Natural killer cell (primary cell): ENCODE results near the gene CTIF. TPM values are rescaled to one million over a fixed set of nuclear protein-coding genes. Genes with fewer than 3 reads are reported as not detected.

Experiments used
- ATAC-seq, 3 donors: fragments of 150-1000 bp in 2 of 3; fragments of 200-7000 bp in 1 of 3; cut with Tn5 transposase; 1 replicate in 1 of 3; 2 replicates in 2 of 3; pipeline ENCODE4 v1.10.0; 2021; ENCODE audit warnings: mild to moderate bottlenecking in 2 of 3, moderate library complexity in 2 of 3
- DNase-seq, 2 donors: peaks; one replicate each; pipeline versions ENCODE4 v3.0.0 to v3.0.0-alpha.2; 2013 to 2021; ENCODE audit warnings: mixed read lengths in 1 of 2
- H3K27ac ChIP-seq: one replicate; pipeline ENCODE4 v1.5.1; 2013; ENCODE audit warnings: mild to moderate bottlenecking, low read length
- H3K27me3 ChIP-seq: one replicate; pipeline ENCODE4 v1.6.1; 2013; ENCODE audit warnings: low read length; ENCODE audit not compliant: control insufficient read depth, insufficient read depth
- H3K36me3 ChIP-seq: one replicate; pipeline ENCODE4 v1.6.1; 2013; ENCODE audit warnings: low read length; ENCODE audit not compliant: control insufficient read depth, insufficient read depth
- H3K4me1 ChIP-seq: one replicate; pipeline ENCODE4 v1.6.1; 2013; ENCODE audit warnings: low read length; ENCODE audit not compliant: control insufficient read depth, insufficient read depth
- H3K4me3 ChIP-seq: one replicate; pipeline ENCODE4 v1.5.1; 2013; ENCODE audit warnings: low read length
- H3K9me3 ChIP-seq: one replicate; pipeline ENCODE4 v1.6.1; 2013; ENCODE audit warnings: low read length; ENCODE audit not compliant: control insufficient read depth, insufficient read depth
- H3K27ac Mint-ChIP-seq, 2 donors: one replicate each; pipeline ENCODE4 v1.8.0; 2022; ENCODE audit warnings: mild to moderate bottlenecking in 2 of 2, mixed read lengths in 2 of 2, moderate library complexity in 1 of 2
- H3K27me3 Mint-ChIP-seq, 2 donors: one replicate each; pipeline ENCODE4 v1.8.0; 2022; ENCODE audit warnings: low read depth in 2 of 2, mixed read lengths in 2 of 2
- H3K36me3 Mint-ChIP-seq: one replicate; pipeline ENCODE4 v1.8.0; 2022; ENCODE audit warnings: mixed read lengths
- H3K4me1 Mint-ChIP-seq, 2 donors: one replicate each; pipeline ENCODE4 v1.8.0; 2022; ENCODE audit warnings: mixed read lengths in 2 of 2
- H3K4me3 Mint-ChIP-seq: one replicate; pipeline ENCODE4 v1.8.0; 2022; ENCODE audit warnings: mild to moderate bottlenecking, moderate library complexity, mixed read lengths
- H3K9me3 Mint-ChIP-seq, 2 donors: one replicate each; pipeline ENCODE4 v1.8.0; 2022; ENCODE audit warnings: mixed read lengths in 2 of 2
- CTCF ChIP-seq: fragments of 200-600 bp; IDR thresholded peaks from one replicate; pipeline ENCODE4 v1.8.0; 2022; ENCODE audit warnings: antibody characterized with exemption
- WGBS: methylation state at CpG from one replicate; pipeline ENCODE4 v1.1.7; 2013; ENCODE audit warnings: missing lambda C conversion rate; ENCODE audit not compliant: insufficient coverage; 5-methylcytosine and 5-hydroxymethylcytosine counted together
- intact Hi-C: fragments of 100-400 bp; cut with micrococcal nuclease; formaldehyde crosslinking; loops from one replicate; pipeline ENCODE4 v1.14.2; 2022
- total RNA-seq, 4 donors: library from RNA; stranded (reverse); fragments of 120-200 nt in 1 of 4; gene quantifications; one replicate each; pipeline versions ENCODE4 v1.2.3 to v1.2.4, GENCODE V29; 2013 to 2022

Gene CTIF
- total RNA-seq, 3 donors from 2014 or later (not counting 1 experiment from before 2014, with no cell fraction given) = 6.9 to 10.2 (median 8.2) TPM

GRCh38 chr18:48745293-48745692 is 206.5 kb downstream of the CTIF start:
- Histone ChIP-seq H3K4me3 (no peak overlapping the region), H3K27me3 (no peaks in the 10 kb centered on the region), H3K4me1 (peaks cover 6% of the 10 kb centered on the region), H3K9me3 (no peaks in the 10 kb centered on the region), H3K27ac (no peak overlapping the region), H3K36me3 (no peaks in the 10 kb centered on the region)
- H3K27me3 Mint-ChIP-seq = no peaks in the 10 kb centered on the region
- intact Hi-C loops = no loop called here
- no peaks in the 10 kb centered on the region for H3K9me3 Mint-ChIP-seq
- no peak for TF ChIP-seq CTCF
- no peaks in the 10 kb centered on the region for H3K4me1 Mint-ChIP-seq
- WGBS = 94% methylated on average over 2 of the region's 3 CpGs
- no peaks in the 10 kb centered on the region for H3K36me3 Mint-ChIP-seq
- DNase-seq (no peak), ATAC-seq (no peak)
- H3K4me3 Mint-ChIP-seq = no peak overlapping the region
- H3K27ac Mint-ChIP-seq = no peak overlapping the region

GRCh38 chr18:48749768-48750167 is 210.9 kb downstream of the CTIF start:
- H3K4me3 ChIP-seq = no peak overlapping the region
- WGBS = 87% methylated on average over 13 of the region's 13 CpGs
- H3K4me1 Mint-ChIP-seq = peaks cover 0 to 7% of the 10 kb centered on the region in 2 donors
- no peak for TF ChIP-seq CTCF
- H3K9me3 Mint-ChIP-seq = no peaks in the 10 kb centered on the region
- no peak for DNase-seq
- H3K27me3 ChIP-seq = no peaks in the 10 kb centered on the region
- ATAC-seq = no peak
- H3K27ac ChIP-seq = no peak overlapping the region
- intact Hi-C loops = no loop called here
- H3K27me3 Mint-ChIP-seq = no peaks in the 10 kb centered on the region
- H3K36me3 Mint-ChIP-seq = no peaks in the 10 kb centered on the region
- H3K36me3 ChIP-seq = no peaks in the 10 kb centered on the region
- no peak overlapping the region for H3K4me3 Mint-ChIP-seq
- no peak overlapping the region for H3K27ac Mint-ChIP-seq
- H3K4me1 ChIP-seq = no peaks in the 10 kb centered on the region
- no peaks in the 10 kb centered on the region for H3K9me3 ChIP-seq

GRCh38 chr18:48750485-48751175 is 211.8 kb downstream of the CTIF start:
- peaks cover 0 to 7% of the 10 kb centered on the region in 2 donors for H3K4me1 Mint-ChIP-seq
- H3K27ac Mint-ChIP-seq = no peak overlapping the region
- H3K27me3 Mint-ChIP-seq = no peaks in the 10 kb centered on the region
- H3K4me3 Mint-ChIP-seq = no peak overlapping the region
- no peak overlapping the region for H3K27ac ChIP-seq
- TF ChIP-seq CTCF = no peak
- no peak for ATAC-seq
- H3K4me1 ChIP-seq = no peaks in the 10 kb centered on the region
- no peaks in the 10 kb centered on the region for H3K36me3 Mint-ChIP-seq
- no peaks in the 10 kb centered on the region for H3K36me3 ChIP-seq
- H3K4me3 ChIP-seq = no peak overlapping the region
- H3K9me3 ChIP-seq = no peaks in the 10 kb centered on the region
- no peaks in the 10 kb centered on the region for H3K27me3 ChIP-seq
- no peak for DNase-seq
- WGBS = 52% methylated on average over 11 of the region's 11 CpGs
- H3K9me3 Mint-ChIP-seq = no peaks in the 10 kb centered on the region
- intact Hi-C loops = no loop called here
